ENCODE data around the gene SLC25A44. TPM values are rescaled to one million over a fixed set of nuclear protein-coding genes. Genes with fewer than 3 reads are reported as not detected.

Gene SLC25A44
- total RNA-seq, 1 experiment from 2014 or later, result 29.3 TPM

DNA sequence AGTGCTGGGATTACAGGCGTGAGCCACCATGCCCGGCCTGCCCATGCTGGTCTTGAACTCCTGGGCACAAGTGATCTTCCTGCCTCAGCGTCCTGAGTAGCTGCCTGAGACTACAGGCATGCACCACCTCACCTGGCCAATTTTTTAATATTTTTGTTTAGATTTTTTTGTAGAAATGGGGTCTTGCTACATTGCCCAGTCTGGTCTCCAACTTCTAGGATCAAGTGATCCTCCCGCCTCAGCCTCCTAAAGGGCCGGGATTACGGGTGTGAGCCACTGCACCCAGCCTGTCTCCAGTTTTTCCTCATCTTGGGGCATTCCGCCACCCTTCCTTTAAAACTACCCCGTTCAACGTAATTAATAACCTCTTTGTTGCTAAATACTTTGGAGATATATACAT, 26.3 kb downstream of the SLC25A44 start:
- BruUV-seq (replicated peaks), result no TSS peak
- Mint-ChIP-seq H3K27me3 (ENCODE audit: insufficient read depth, unreplicated experiment) (no peaks in the 10 kb centered on the region), H3K4me1 (ENCODE audit: low read depth, unreplicated experiment) (peaks cover 6% of the 10 kb centered on the region), H3K9me3 (ENCODE audit: unreplicated experiment) (no peaks in the 10 kb centered on the region), H3K4me3 (ENCODE audit: unreplicated experiment) (no peak overlapping the region), H3K36me3 (ENCODE audit: insufficient read depth, unreplicated experiment) (peaks cover 25% of the 10 kb centered on the region), H3K27ac (ENCODE audit: unreplicated experiment) (no peak overlapping the region)
- CTCF ChIA-PET, result no interaction called here
- POLR2A ChIA-PET, result no interaction called here
- intact Hi-C loops (cut with micrococcal nuclease; ENCODE audit: unreplicated experiment), result no loop called here
- no peaks in the 10 kb centered on the region for H3K27me3 ChIP-seq (replicated peaks; ENCODE audit: control insufficient read depth, insufficient read depth, low read length)
- peaks cover 5% of the 10 kb centered on the region; the same call in 1 of the 2 replicates for H3K4me1 ChIP-seq
- H3K36me3 ChIP-seq (ENCODE audit: control insufficient read depth, insufficient read depth, low read length), result no peaks in the 10 kb centered on the region
- H3K4me3 ChIP-seq (ENCODE audit: low read depth, low read length), result no peak overlapping the region
- DNase-seq, result no peak
- H3K9me3 ChIP-seq, result no peaks in the 10 kb centered on the region
- no peak for TF ChIP-seq CTCF (IDR thresholded peaks at IDR 0.05; ENCODE audit: insufficient read depth in 1 of 2, low read depth in 1 of 2, low read length in 1 of 2, severe bottlenecking in 1 of 2, unreplicated experiment in 1 of 2)

GRCh38 chr1:156221986-156222692, 28.2 kb downstream of the SLC25A44 start:
- ChIA-PET POLR2A (no interaction called here), CTCF (interaction anchor here (0.6 kb wide), 1 partner anchor 22 kb away, joined by 3 read pairs; no protein-coding TSS in a partner anchor)
- intact Hi-C loops (cut with micrococcal nuclease; ENCODE audit: unreplicated experiment), result no loop called here
- Histone ChIP-seq H3K27me3 (replicated peaks; ENCODE audit: control insufficient read depth, insufficient read depth, low read length) (no peaks in the 10 kb centered on the region), H3K9me3 (no peaks in the 10 kb centered on the region), H3K4me3 (ENCODE audit: low read depth, low read length) (no peak overlapping the region), H3K36me3 (ENCODE audit: control insufficient read depth, insufficient read depth, low read length) (no peaks in the 10 kb centered on the region; the same call in 1 of the 2 replicates), H3K4me1 (peaks cover 6% of the 10 kb centered on the region; the same call in 1 of the 2 replicates)
- BruUV-seq (replicated peaks), result no TSS peak
- H3K27ac Mint-ChIP-seq (ENCODE audit: unreplicated experiment), result no peak overlapping the region
- no peak overlapping the region for H3K4me3 Mint-ChIP-seq (ENCODE audit: unreplicated experiment)
- DNase-seq, result no peak
- H3K9me3 Mint-ChIP-seq (ENCODE audit: unreplicated experiment), result no peaks in the 10 kb centered on the region
- TF ChIP-seq CTCF (IDR thresholded peaks at IDR 0.05; ENCODE audit: insufficient read depth in 1 of 2, low read depth in 1 of 2, low read length in 1 of 2, severe bottlenecking in 1 of 2, unreplicated experiment in 1 of 2), result no peak
- H3K27me3 Mint-ChIP-seq (ENCODE audit: insufficient read depth, unreplicated experiment), result no peaks in the 10 kb centered on the region
- H3K4me1 Mint-ChIP-seq (ENCODE audit: low read depth, unreplicated experiment), result peaks cover 6% of the 10 kb centered on the region
- peaks cover 25% of the 10 kb centered on the region for H3K36me3 Mint-ChIP-seq (ENCODE audit: insufficient read depth, unreplicated experiment)

DNA sequence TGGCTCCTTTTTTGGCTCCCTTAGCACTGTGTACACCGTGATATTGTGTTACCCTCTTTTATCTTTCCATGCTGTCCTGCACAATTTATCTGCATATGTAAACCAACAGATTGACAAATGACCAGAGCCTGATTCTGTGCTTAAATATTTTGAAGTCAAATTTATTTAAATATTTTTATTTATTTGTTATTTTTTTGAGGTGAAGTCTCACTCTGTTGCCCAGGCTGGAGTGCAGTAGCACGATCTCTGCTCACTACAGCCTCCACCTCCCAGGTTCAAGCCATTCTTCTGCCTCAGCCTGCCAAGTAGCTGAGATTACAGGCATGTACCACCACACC, 31.7 kb downstream of the SLC25A44 start:
- no peaks in the 10 kb centered on the region for H3K9me3 ChIP-seq
- Mint-ChIP-seq H3K9me3 (ENCODE audit: unreplicated experiment) (no peaks in the 10 kb centered on the region), H3K4me3 (ENCODE audit: unreplicated experiment) (no peak overlapping the region), H3K36me3 (ENCODE audit: insufficient read depth, unreplicated experiment) (peaks cover 46% of the 10 kb centered on the region), H3K4me1 (ENCODE audit: low read depth, unreplicated experiment) (peaks cover 6% of the 10 kb centered on the region), H3K27ac (ENCODE audit: unreplicated experiment) (no peak overlapping the region), H3K27me3 (ENCODE audit: insufficient read depth, unreplicated experiment) (no peaks in the 10 kb centered on the region)
- BruUV-seq (replicated peaks), result no TSS peak
- no peak for DNase-seq
- H3K4me1 ChIP-seq, result peaks cover 6% of the 10 kb centered on the region; the same call in 1 of the 2 replicates
- no peak for TF ChIP-seq CTCF (IDR thresholded peaks at IDR 0.05; ENCODE audit: insufficient read depth in 1 of 2, low read depth in 1 of 2, low read length in 1 of 2, severe bottlenecking in 1 of 2, unreplicated experiment in 1 of 2)
- ChIA-PET POLR2A (interaction anchor here (0.6 to 1.4 kb wide), 4 partner anchors 12 to 84 kb away, joined by 3 to 24 read pairs (median 8); partner anchors contain the start of gene PMF1), CTCF (interaction anchor here (0.6 to 3.6 kb wide), 22 partner anchors 12 to 241 kb away, joined by 3 to 73 read pairs (median 7); partner anchors contain the start of genes LMNA, MEX3A, PMF1 and SLC25A44)
- H3K4me3 ChIP-seq (ENCODE audit: low read depth, low read length), result no peak overlapping the region
- intact Hi-C loops (cut with micrococcal nuclease; ENCODE audit: unreplicated experiment), result loop anchor here (1.0 to 2.0 kb wide), 5 partner anchors 44 to 139 kb away; no protein-coding TSS in a partner anchor
- no peaks in the 10 kb centered on the region for H3K27me3 ChIP-seq (replicated peaks; ENCODE audit: control insufficient read depth, insufficient read depth, low read length)
- H3K36me3 ChIP-seq (ENCODE audit: control insufficient read depth, insufficient read depth, low read length), result no peaks in the 10 kb centered on the region; the same call in none of the 2 replicates
